ENCODE measurements around the gene TNFRSF12A. TPM values are rescaled to one million over a fixed set of nuclear protein-coding genes. Genes with fewer than 3 reads are reported as not detected.

Gene TNFRSF12A
- total and polyA plus RNA-seq, 9 of the 15 experiments (the other 6 are each of a cell fraction or from before 2014, with no cell fraction given) = 0.41 to 61.8 (median 26.5) TPM

GRCh38 chr16:3027983-3028715 is 8.0 kb downstream of the TNFRSF12A start (continued):
- TF ChIP-seq ZBTB8A (IDR thresholded peaks at IDR 0.05; ENCODE audit: partially characterized antibody) = no peak
- no peak for TF ChIP-seq ZC3H8 (IDR thresholded peaks at IDR 0.05)
- no peak for TF ChIP-seq PHB (CRISPR knock-in tag; IDR thresholded peaks at IDR 0.05)
- TF ChIP-seq ZKSCAN8 (CRISPR knock-in tag; IDR thresholded peaks at IDR 0.05) = no peak
- peak; percentile 81 for TF ChIP-seq CTBP1 (IDR thresholded peaks at IDR 0.05; ENCODE audit: borderline replicate concordance)
- no peak for TF ChIP-seq ATF7 (IDR thresholded peaks at IDR 0.05)
- TF ChIP-seq SAFB (IDR thresholded peaks at IDR 0.05; ENCODE audit: borderline replicate concordance, low read depth, low read length) = no peak
- TF ChIP-seq ZBTB5 (IDR thresholded peaks at IDR 0.05) = no peak
- TF ChIP-seq ZFP36 (IDR thresholded peaks at IDR 0.05; ENCODE audit: low read depth, low read length, partially characterized antibody) = no peak
- TF ChIP-seq EWSR1 (IDR thresholded peaks at IDR 0.05; ENCODE audit: borderline replicate concordance, low read depth, partially characterized antibody) = no peak
- no peak for TF ChIP-seq BRCA1 (IDR thresholded peaks at IDR 0.05)
- no peak for TF ChIP-seq BRCA1 (CRISPR knock-in tag; IDR thresholded peaks at IDR 0.05)
- no peak for TF ChIP-seq TAL1 (IDR thresholded peaks at IDR 0.05)
- TF ChIP-seq ZBTB43 (CRISPR knock-in tag; IDR thresholded peaks at IDR 0.05) = no peak
- no peak for TF ChIP-seq EGR1 (conservative IDR thresholded peaks at IDR 0.05)
- no peak for TF ChIP-seq NBN (IDR thresholded peaks at IDR 0.05; ENCODE audit: low read depth)
- no peak for TF ChIP-seq KLF13 (tag; IDR thresholded peaks at IDR 0.05; ENCODE audit: borderline replicate concordance, low read depth)
- TF ChIP-seq ZNF124 (CRISPR knock-in tag; IDR thresholded peaks at IDR 0.05) = no peak
- peak; percentile 21; the same call in 1 of the 2 replicates for TF ChIP-seq CBFA2T3 (IDR thresholded peaks at IDR 0.05)
- TF ChIP-seq ZNF280A (IDR thresholded peaks at IDR 0.05; ENCODE audit: low read depth, partially characterized antibody) = no peak
- no peak for TF ChIP-seq RNF219 (CRISPR knock-in tag; IDR thresholded peaks at IDR 0.05)
- 0 out of 2 replicates have a peak, but pooled peaks have one; percentile 4 for TF ChIP-seq HDAC6 (IDR thresholded peaks at IDR 0.05; ENCODE audit: low read depth, low read length)
- TF ChIP-seq MECOM (CRISPR knock-in tag; IDR thresholded peaks at IDR 0.05) = no peak
- no peak for TF ChIP-seq ZNF75A (CRISPR knock-in tag; IDR thresholded peaks at IDR 0.05)

Measured in K562 (cell line).